Measurements from ENCODE around the gene COPZ1.

- no peak for TF ChIP-seq CTCF (conservative IDR thresholded peaks at IDR 0.05 in 1 of 2, IDR thresholded peaks at IDR 0.05 in 1 of 2; ENCODE audit: low read depth in 1 of 2, low read length in 2 of 2)
- TF ChIP-seq EZH2 (IDR thresholded peaks at IDR 0.05; ENCODE audit: low read length, missing control alignments): no peak
Observed at GRCh38 chr12:54279227-54279631, 45.7 kb upstream of the COPZ1 start.
